Mesodermal cell (in vitro differentiated cells): Measurements from ENCODE around the gene PPFIA3.
A peak's percentile ranks its signal among the peaks of the same experiment; 100 is the strongest.

Source experiments
- H3K27ac ChIP-seq: 2 replicates; pipeline ENCODE4 v1.7.0; 2013; ENCODE audit warnings: mild to moderate bottlenecking, low read depth, low read length, moderate library complexity; ENCODE audit not compliant: severe bottlenecking
- H3K36me3 ChIP-seq: 2 replicates; pipeline ENCODE4 v1.7.1; 2013; ENCODE audit warnings: mild to moderate bottlenecking, low read length, moderate library complexity; ENCODE audit not compliant: control insufficient read depth, insufficient read depth
- H3K4me1 ChIP-seq: one replicate; pipeline ENCODE4 v1.7.1; 2013; ENCODE audit warnings: mild to moderate bottlenecking, low read length; ENCODE audit not compliant: insufficient read depth, control insufficient read depth, poor library complexity, severe bottlenecking
- H3K4me3 ChIP-seq: 2 replicates; pipeline ENCODE4 v1.7.0; 2013; ENCODE audit warnings: low read length, control low read depth, mild to moderate bottlenecking; ENCODE audit not compliant: insufficient read depth, poor library complexity, severe bottlenecking; ENCODE audit errors: extremely low read depth
- H3K9me3 ChIP-seq: 2 replicates; pipeline ENCODE4 v1.7.1; 2013; ENCODE audit warnings: mild to moderate bottlenecking, low read length, moderate library complexity; ENCODE audit not compliant: control insufficient read depth
- WGBS, 2 experiments: methylation state at CpG; one replicate each; pipeline ENCODE4 v1.1.5; 2013; ENCODE audit warnings: missing lambda C conversion rate in 2 of 2; ENCODE audit not compliant: insufficient coverage in 2 of 2; 5-methylcytosine and 5-hydroxymethylcytosine counted together

PPFIA3 gene

GRCh38 chr19:49104229-49104864 lies 15.0 kb upstream of the PPFIA3 start:
- no peaks in the 10 kb centered on the region for H3K9me3 ChIP-seq
- peak overlapping the region; percentile 47 for H3K27ac ChIP-seq
- 97% methylated on average over 23 to 24 of the region's 30 CpGs for WGBS, 2 experiments
- no peak overlapping the region for H3K4me3 ChIP-seq
- peaks cover 95% of the 10 kb centered on the region for H3K36me3 ChIP-seq
- peaks cover 27% of the 10 kb centered on the region for H3K4me1 ChIP-seq

DNA sequence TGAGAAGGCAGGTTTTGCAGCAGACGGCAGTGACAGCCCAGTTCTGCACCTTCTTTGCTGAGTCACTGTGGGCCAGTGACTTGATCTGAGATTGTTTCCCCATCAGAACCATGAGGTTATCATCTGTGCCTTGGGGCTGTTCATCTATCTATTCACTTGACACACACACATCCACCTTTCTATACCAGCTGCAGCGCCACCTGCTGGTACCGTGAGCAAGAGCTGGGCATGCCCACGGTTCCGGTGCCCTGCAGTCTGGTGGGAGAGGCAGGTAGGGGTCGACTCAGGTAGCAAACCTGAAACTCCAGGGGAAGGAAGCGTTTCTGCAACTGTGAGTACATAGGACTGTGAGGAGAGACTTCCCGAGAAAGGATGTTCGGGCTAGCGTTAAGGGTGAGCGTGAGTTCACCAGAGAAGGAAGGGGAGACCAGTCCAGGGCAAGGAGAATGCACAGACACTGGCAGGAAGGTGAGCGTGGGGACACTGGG lies 12.7 kb upstream of the PPFIA3 start:
- Histone ChIP-seq H3K27ac (peak overlapping the region; percentile 23), H3K4me1 (peaks cover 26% of the 10 kb centered on the region), H3K9me3 (no peaks in the 10 kb centered on the region), H3K4me3 (no peak overlapping the region), H3K36me3 (peaks cover 79% of the 10 kb centered on the region)
- WGBS, 2 experiments = 77 to 84% methylated on average over 11 to 12 of the region's 12 CpGs

DNA sequence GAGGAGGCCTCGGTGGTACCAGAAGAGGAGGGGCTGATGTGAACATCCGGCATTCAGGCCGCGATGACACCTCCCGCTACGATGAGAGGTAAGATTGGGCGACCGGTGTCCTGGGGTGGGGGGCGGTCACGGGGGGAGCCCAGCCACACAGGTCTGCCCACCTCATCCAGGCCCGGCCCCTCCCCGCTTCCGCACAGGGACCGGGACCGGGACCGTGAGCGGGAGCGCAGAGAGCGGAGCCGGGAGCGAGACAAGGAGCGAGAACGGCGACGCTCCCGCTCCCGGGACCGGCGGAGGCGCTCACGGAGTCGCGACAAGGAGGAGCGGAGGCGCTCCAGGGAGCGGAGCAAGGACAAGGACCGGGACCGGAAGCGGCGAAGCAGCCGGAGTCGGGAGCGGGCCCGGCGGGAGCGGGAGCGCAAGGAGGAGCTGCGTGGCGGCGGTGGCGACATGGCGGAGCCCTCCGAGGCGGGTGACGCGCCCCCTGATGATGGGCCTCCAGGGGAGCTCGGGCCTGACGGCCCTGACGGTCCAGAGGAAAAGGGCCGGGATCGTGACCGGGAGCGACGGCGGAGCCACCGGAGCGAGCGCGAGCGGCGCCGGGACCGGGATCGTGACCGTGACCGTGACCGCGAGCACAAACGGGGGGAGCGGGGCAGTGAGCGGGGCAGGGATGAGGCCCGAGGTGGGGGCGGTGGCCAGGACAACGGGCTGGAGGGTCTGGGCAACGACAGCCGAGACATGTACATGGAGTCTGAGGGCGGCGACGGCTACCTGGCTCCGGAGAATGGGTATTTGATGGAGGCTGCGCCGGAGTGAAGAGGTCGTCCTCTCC lies 11.5 kb upstream of the PPFIA3 start:
- peaks cover 70% of the 10 kb centered on the region for H3K36me3 ChIP-seq
- H3K4me1 ChIP-seq = peaks cover 26% of the 10 kb centered on the region
- H3K4me3 ChIP-seq = no peak overlapping the region
- H3K27ac ChIP-seq = no peak overlapping the region
- 95 to 97% methylated on average over 90 to 91 of the region's 93 CpGs for WGBS, 2 experiments
- H3K9me3 ChIP-seq = no peaks in the 10 kb centered on the region

- 91 to 96% methylated on average over 5 of the region's 5 CpGs for WGBS, 2 experiments
- no peak overlapping the region for H3K4me3 ChIP-seq
- H3K9me3 ChIP-seq = no peaks in the 10 kb centered on the region
- H3K36me3 ChIP-seq = peaks cover 58% of the 10 kb centered on the region
- H3K4me1 ChIP-seq = peaks cover 30% of the 10 kb centered on the region
- H3K27ac ChIP-seq = peak overlapping the region; percentile 33
Observed at GRCh38 chr19:49109051-49109450, 10.3 kb upstream of the PPFIA3 start.

GRCh38 chr19:49109569-49110233 lies 9.6 kb upstream of the PPFIA3 start:
- Histone ChIP-seq H3K4me3 (no peak overlapping the region), H3K36me3 (peaks cover 52% of the 10 kb centered on the region), H3K27ac (peak overlapping the region; percentile 24), H3K9me3 (no peaks in the 10 kb centered on the region), H3K4me1 (peaks cover 30% of the 10 kb centered on the region)
- 95 to 97% methylated on average over 5 to 7 of the region's 8 CpGs for WGBS, 2 experiments

DNA sequence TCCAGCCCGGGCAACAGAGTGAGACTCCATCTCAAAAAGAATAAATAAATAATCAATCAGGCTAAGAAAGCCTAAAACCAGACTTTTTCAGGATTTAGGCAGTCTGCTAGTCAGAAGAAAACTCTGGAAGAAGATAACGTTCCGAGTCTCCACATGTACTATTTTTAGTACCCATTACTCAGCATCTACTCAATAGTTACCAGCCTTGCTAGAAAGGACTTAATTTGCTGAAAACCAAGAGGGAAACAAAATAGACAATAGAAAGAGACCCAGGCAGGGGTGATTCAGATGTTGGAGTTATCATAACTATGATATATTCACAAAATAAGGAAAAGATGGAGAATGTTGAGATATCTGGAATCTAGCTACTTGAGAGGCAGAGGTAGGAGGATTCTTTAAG lies 8.8 kb upstream of the PPFIA3 start:
- Histone ChIP-seq H3K27ac (peak overlapping the region; percentile 1), H3K9me3 (no peaks in the 10 kb centered on the region), H3K36me3 (peaks cover 44% of the 10 kb centered on the region), H3K4me3 (no peak overlapping the region), H3K4me1 (peaks cover 30% of the 10 kb centered on the region)
- WGBS, 2 experiments = 76% methylated on average over 2 of the region's 3 CpGs; no CpG with 5 or more reads in 1 of the 2 experiments

GRCh38 chr19:49111218-49111998 lies 7.9 kb upstream of the PPFIA3 start:
- peaks cover 30% of the 10 kb centered on the region for H3K4me1 ChIP-seq
- WGBS, 2 experiments = 94 to 96% methylated on average over 7 to 9 of the region's 11 CpGs
- H3K27ac ChIP-seq = peak overlapping the region; percentile 1
- H3K9me3 ChIP-seq = no peaks in the 10 kb centered on the region
- no peak overlapping the region for H3K4me3 ChIP-seq
- peaks cover 39% of the 10 kb centered on the region for H3K36me3 ChIP-seq

- Histone ChIP-seq H3K36me3 (peaks cover 13% of the 10 kb centered on the region), H3K27ac (peak within 1 kb of the TSS; percentile 62), H3K4me3 (peak within 1 kb of the TSS; percentile 69), H3K4me1 (peaks cover 16% of the 10 kb centered on the region), H3K9me3 (no peaks in the 10 kb centered on the region)
- WGBS, 2 experiments = 2 to 4% methylated on average over 35 to 57 of the region's 66 CpGs
Observed at GRCh38 chr19:49113762-49114629, 5.3 kb upstream of the PPFIA3 start, which contains the start of gene LIN7B. TSS of gene LIN7B (plus strand) at chr19:49114370. CDS start at chr19:49114405, 35 bp downstream.

- peak overlapping the region; percentile 69 for H3K4me3 ChIP-seq
Observed at GRCh38 chr19:49114630-49115363, 4.5 kb upstream of the PPFIA3 start.

More at GRCh38 chr19:49114630-49115363, 4.5 kb upstream of the PPFIA3 start:
- Histone ChIP-seq H3K36me3 (peaks cover 5% of the 10 kb centered on the region), H3K27ac (peak overlapping the region; percentile 62), H3K4me1 (peaks cover 11% of the 10 kb centered on the region), H3K9me3 (no peaks in the 10 kb centered on the region)
- WGBS, 2 experiments = 6 to 8% methylated on average over 61 to 62 of the region's 68 CpGs
